Chondrocyte (in vitro differentiated cells): ENCODE measurements around the gene NHERF2. TPM values are rescaled to one million over a fixed set of nuclear protein-coding genes. Genes with fewer than 3 reads are reported as not detected.
A peak's percentile ranks its signal among the peaks of the same experiment; 100 is the strongest.

ENCODE experiments used
- DNase-seq: peaks from one replicate; pipeline ENCODE4 v3.0.0; 2021; ENCODE audit warnings: mixed read lengths, low spot score
- H3K27ac Mint-ChIP-seq: one replicate; pipeline ENCODE4 v1.8.0; 2021; ENCODE audit warnings: mild to moderate bottlenecking, moderate library complexity, mixed read lengths; ENCODE audit not compliant: unreplicated experiment
- H3K27me3 Mint-ChIP-seq: 2 replicates; pipeline ENCODE4 v1.8.0; 2021; ENCODE audit warnings: low read depth, mixed read lengths
- H3K36me3 Mint-ChIP-seq: 2 replicates; pipeline ENCODE4 v1.8.0; 2021; ENCODE audit warnings: low read depth, mixed read lengths
- H3K4me1 Mint-ChIP-seq: 2 replicates; pipeline ENCODE4 v1.8.0; 2021; ENCODE audit warnings: low read depth, mild to moderate bottlenecking, mixed read lengths
- H3K4me3 Mint-ChIP-seq: one replicate; pipeline ENCODE4 v1.8.0; 2021; ENCODE audit warnings: mild to moderate bottlenecking, moderate library complexity, mixed read lengths; ENCODE audit not compliant: unreplicated experiment
- H3K9me3 Mint-ChIP-seq: 2 replicates; pipeline ENCODE4 v1.8.0; 2021; ENCODE audit warnings: low read depth, mixed read lengths
- total RNA-seq: library from RNA; stranded (reverse); gene quantifications from 3 replicates; pipeline ENCODE4 v1.2.1, GENCODE V29; 2021
- TF ChIP-seq, protein P1 (sequence below): fragments of 200-600 bp; sonication (generic); IDR thresholded peaks from 2 replicates; pipeline ENCODE4 v1.5.0; 2021; ENCODE audit warnings: antibody characterized with exemption, mild to moderate bottlenecking, moderate library complexity

NHERF2 gene
- total RNA-seq, 1 donor from 2014 or later = 87.0 TPM

DNA sequence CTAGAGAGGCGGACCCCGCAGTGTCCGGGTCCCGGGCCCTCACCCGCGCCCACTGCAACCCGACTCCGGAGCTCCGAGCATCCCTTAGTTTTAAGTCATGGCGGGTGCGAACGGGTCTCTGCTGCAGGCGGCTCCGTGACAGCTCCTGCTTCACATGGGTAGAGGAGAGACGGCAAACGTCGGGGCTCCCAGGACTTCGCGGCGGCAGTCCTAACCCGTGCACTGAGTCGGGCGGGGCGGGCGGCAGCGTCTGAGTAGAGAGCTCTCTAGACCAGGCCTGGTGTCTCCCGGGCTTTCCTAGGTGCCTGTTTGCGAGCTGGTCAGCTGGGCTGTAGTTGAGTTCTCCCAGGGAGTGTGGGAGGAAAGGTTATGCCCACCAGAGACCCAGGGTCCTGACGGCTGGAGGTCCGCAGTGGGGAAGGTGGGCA lies 21.4 kb downstream of the NHERF2 start:
- DNase-seq = no peak
- H3K27ac Mint-ChIP-seq = peak overlapping the region; percentile 70
- TF ChIP-seq, protein P1, sequence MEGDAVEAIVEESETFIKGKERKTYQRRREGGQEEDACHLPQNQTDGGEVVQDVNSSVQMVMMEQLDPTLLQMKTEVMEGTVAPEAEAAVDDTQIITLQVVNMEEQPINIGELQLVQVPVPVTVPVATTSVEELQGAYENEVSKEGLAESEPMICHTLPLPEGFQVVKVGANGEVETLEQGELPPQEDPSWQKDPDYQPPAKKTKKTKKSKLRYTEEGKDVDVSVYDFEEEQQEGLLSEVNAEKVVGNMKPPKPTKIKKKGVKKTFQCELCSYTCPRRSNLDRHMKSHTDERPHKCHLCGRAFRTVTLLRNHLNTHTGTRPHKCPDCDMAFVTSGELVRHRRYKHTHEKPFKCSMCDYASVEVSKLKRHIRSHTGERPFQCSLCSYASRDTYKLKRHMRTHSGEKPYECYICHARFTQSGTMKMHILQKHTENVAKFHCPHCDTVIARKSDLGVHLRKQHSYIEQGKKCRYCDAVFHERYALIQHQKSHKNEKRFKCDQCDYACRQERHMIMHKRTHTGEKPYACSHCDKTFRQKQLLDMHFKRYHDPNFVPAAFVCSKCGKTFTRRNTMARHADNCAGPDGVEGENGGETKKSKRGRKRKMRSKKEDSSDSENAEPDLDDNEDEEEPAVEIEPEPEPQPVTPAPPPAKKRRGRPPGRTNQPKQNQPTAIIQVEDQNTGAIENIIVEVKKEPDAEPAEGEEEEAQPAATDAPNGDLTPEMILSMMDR = no peak
- no peaks in the 10 kb centered on the region for H3K9me3 Mint-ChIP-seq
- no peaks in the 10 kb centered on the region for H3K27me3 Mint-ChIP-seq
- peaks cover 26% of the 10 kb centered on the region for H3K4me1 Mint-ChIP-seq
- H3K36me3 Mint-ChIP-seq = peaks cover 7% of the 10 kb centered on the region
- peak overlapping the region; percentile 87 for H3K4me3 Mint-ChIP-seq

DNA sequence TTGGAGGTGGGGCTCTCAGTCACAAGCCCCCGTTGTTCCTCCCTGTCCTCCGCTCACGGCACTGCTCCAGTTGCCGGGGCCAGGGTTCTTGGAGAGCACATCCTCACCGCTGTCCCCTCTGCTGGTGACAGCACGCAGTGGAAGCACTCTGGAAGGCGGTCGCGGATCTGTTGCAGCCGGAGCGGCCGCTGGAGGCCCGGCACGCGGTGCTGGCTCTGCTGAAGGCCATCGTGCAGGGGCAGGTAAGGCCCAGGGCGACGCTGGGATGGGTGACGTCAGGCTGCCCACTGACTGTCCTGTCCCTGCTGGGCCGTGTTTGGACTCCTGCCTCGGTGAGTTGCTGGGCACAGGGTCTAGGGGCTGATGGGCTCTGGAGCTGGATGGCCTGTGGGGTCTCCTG lies 26.5 kb downstream of the NHERF2 start:
- Mint-ChIP-seq H3K9me3 (no peaks in the 10 kb centered on the region), H3K36me3 (peaks cover 11% of the 10 kb centered on the region), H3K27me3 (no peaks in the 10 kb centered on the region), H3K27ac (no peak overlapping the region), H3K4me1 (peaks cover 11% of the 10 kb centered on the region), H3K4me3 (no peak overlapping the region)
- TF ChIP-seq, protein P1 = no peak
- no peak for DNase-seq

DNA sequence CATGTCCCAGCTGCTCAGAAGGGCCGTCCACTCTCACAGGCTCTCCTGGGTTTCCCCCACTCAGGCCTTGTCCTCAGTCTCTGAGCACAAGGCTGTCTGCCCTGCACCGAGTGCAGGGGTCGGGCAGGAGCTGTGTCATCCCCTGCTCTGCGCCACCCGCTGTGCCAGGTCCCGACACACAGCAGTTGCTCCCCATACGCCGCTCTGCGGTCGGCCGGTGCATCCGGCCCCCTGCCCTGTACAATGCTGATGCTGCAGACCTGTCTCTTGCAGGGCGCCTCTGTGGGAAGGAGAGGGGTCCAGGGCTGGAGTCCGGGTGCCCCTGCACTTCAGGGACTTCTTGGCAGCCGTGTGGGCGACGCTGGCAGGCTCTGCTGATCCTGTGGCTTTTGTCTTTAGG lies 27.2 kb downstream of the NHERF2 start:
- Mint-ChIP-seq H3K9me3 (no peaks in the 10 kb centered on the region), H3K27ac (no peak overlapping the region), H3K36me3 (peaks cover 16% of the 10 kb centered on the region), H3K27me3 (no peaks in the 10 kb centered on the region), H3K4me1 (peaks cover 4% of the 10 kb centered on the region), H3K4me3 (no peak overlapping the region)
- TF ChIP-seq, protein P1 = no peak
- no peak for DNase-seq

DNA sequence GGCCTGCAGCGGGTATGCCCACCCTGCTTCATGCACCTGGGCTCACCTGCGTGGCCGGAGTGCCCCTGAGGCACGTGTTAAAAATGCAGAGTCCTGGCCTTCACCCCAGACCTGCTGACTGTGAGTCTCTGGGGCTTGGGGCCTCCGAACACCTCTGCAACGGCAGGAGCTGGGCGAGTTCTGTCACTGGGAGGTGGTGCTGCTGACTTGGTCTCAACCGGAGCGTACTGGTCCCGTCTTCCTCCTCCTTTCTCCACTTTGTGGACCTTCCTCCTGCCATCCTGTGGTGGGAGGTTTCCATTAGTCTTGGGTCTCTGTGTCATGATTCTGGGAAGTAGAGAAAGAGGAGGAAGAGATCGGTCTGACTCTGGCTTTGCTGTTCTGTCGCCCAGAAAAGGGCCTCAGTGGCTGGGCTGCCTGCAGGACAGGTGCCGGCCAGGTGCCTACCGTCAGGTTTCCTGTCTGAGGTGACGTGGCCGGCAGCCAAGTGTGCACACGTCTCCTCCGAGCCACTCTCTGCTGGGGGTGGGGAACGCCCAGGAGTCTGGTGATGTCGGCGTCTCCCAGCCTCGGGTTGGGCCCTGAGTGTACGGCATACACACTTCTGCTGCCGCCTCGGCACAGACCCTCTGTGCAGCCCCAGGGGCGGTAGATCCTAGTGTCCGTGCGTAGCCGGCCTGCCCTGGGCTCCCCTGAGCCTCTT lies 28.0 kb downstream of the NHERF2 start:
- Mint-ChIP-seq H3K4me1 (no peaks in the 10 kb centered on the region), H3K36me3 (peaks cover 16% of the 10 kb centered on the region), H3K27ac (no peak overlapping the region), H3K27me3 (no peaks in the 10 kb centered on the region), H3K9me3 (no peaks in the 10 kb centered on the region), H3K4me3 (no peak overlapping the region)
- TF ChIP-seq, protein P1 = no peak
- no peak for DNase-seq

DNA sequence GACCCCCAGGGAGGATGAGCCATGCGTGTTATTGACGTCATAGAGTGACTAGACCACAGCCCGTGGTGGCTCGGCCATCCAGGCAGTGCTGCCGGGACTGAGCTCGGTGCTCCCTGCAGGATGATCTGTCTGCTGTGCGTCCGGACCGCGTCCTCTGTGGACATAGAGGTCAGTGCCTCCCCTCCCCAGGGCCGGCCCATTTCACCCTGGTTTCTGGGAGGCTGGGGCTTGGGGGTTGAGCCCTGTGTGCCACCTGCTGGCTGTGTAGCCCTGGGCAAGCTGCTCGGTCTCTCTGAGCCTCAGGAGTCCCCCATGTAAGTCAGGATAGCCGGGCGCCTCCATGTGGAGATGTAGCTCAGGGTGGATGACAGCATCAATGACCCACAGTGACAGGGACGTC lies 29.4 kb downstream of the NHERF2 start:
- Mint-ChIP-seq H3K36me3 (peaks cover 17% of the 10 kb centered on the region), H3K27me3 (no peaks in the 10 kb centered on the region), H3K27ac (peak overlapping the region; percentile 57), H3K4me3 (no peak overlapping the region), H3K9me3 (no peaks in the 10 kb centered on the region), H3K4me1 (no peaks in the 10 kb centered on the region)
- TF ChIP-seq, protein P1 = peak; percentile 62
- DNase-seq = no peak
